ENCODE data around the gene KCNH6. TPM values are rescaled to one million over a fixed set of nuclear protein-coding genes. Genes with fewer than 3 reads are reported as not detected.

The KCNH6 gene
- total RNA-seq, 6 experiments from 2014 or later, result not detected

- intact Hi-C loops (cut with DNase I), result no loop called here
- Histone ChIP-seq H3K36me3 (no peaks in the 10 kb centered on the region), H3K4me1 (no peaks in the 10 kb centered on the region), H3K27ac (no peak overlapping the region), H3K4me3 (no peak overlapping the region), H3K9me3 (no peaks in the 10 kb centered on the region), H3K27me3 (no peaks in the 10 kb centered on the region)
- DNase-seq, result no peak
- no peak for ATAC-seq
- TF ChIP-seq POLR2A (IDR thresholded peaks at IDR 0.05), result no peak
- TF ChIP-seq CTCF (IDR thresholded peaks at IDR 0.05), result no peak
- WGBS (ENCODE audit: insufficient coverage, low coverage, low lambda C conversion rate, missing lambda C conversion rate), result 82% methylated on average over 3 of the region's 6 CpGs
Measured at GRCh38 chr17:63495491-63495890, 27.7 kb upstream of the KCNH6 start.

GRCh38 chr17:63496177-63496576 is 27.0 kb upstream of the KCNH6 start:
- H3K27ac ChIP-seq, result no peak overlapping the region
- no peaks in the 10 kb centered on the region for H3K9me3 ChIP-seq
- intact Hi-C loops (cut with DNase I), result no loop called here
- no peak for TF ChIP-seq CTCF (IDR thresholded peaks at IDR 0.05)
- no peak for TF ChIP-seq POLR2A (IDR thresholded peaks at IDR 0.05)
- no peaks in the 10 kb centered on the region for H3K4me1 ChIP-seq
- 100% methylated on average over 1 of the region's 12 CpGs for WGBS (ENCODE audit: insufficient coverage, low coverage, low lambda C conversion rate, missing lambda C conversion rate)
- H3K36me3 ChIP-seq, result no peaks in the 10 kb centered on the region
- no peak overlapping the region for H3K4me3 ChIP-seq
- no peak for DNase-seq
- no peaks in the 10 kb centered on the region for H3K27me3 ChIP-seq
- no peak for ATAC-seq

- WGBS (ENCODE audit: insufficient coverage, low coverage, low lambda C conversion rate, missing lambda C conversion rate), result no CpG with 5 or more reads among the region's 36 CpGs
- intact Hi-C loops (cut with DNase I), result no loop called here
- no peak for DNase-seq
- Histone ChIP-seq H3K4me3 (no peak overlapping the region), H3K4me1 (no peaks in the 10 kb centered on the region), H3K27me3 (no peaks in the 10 kb centered on the region), H3K27ac (no peak overlapping the region), H3K9me3 (no peaks in the 10 kb centered on the region), H3K36me3 (no peaks in the 10 kb centered on the region)
- ATAC-seq, result no peak
- TF ChIP-seq POLR2A (IDR thresholded peaks at IDR 0.05) (no peak), CTCF (IDR thresholded peaks at IDR 0.05) (no peak)
Measured at GRCh38 chr17:63496663-63497400, 26.3 kb upstream of the KCNH6 start.

GRCh38 chr17:63497708-63498483 is 25.3 kb upstream of the KCNH6 start:
- ATAC-seq (peak in 2 of 4 donors; percentile 12 to 17), DNase-seq (no peak)
- Histone ChIP-seq H3K4me3 (no peak overlapping the region), H3K27ac (no peak overlapping the region), H3K36me3 (no peaks in the 10 kb centered on the region), H3K27me3 (no peaks in the 10 kb centered on the region), H3K4me1 (no peaks in the 10 kb centered on the region), H3K9me3 (no peaks in the 10 kb centered on the region)
- WGBS (ENCODE audit: insufficient coverage, low coverage, low lambda C conversion rate, missing lambda C conversion rate), result 48% methylated on average over 6 of the region's 16 CpGs
- intact Hi-C loops (cut with DNase I), result no loop called here
- no peak for TF ChIP-seq CTCF (IDR thresholded peaks at IDR 0.05)
- TF ChIP-seq POLR2A (IDR thresholded peaks at IDR 0.05), result no peak
